Esophagus squamous epithelium (tissue), 4 donors: Measurements from ENCODE around the gene STON2.

Experiments
- POLR2A ChIP-seq, 4 donors: fragments of 450-650 bp; IDR thresholded peaks; one replicate each; pipeline ENCODE4 v1.6.1; 2017; ENCODE audit warnings: antibody characterized with exemption in 4 of 4, mild to moderate bottlenecking in 4 of 4, moderate library complexity in 3 of 4
- TF ChIP-seq, protein P1 (sequence below), 6 experiments: fragments of 450-650 bp in 4 of 6; fragments of 200-600 bp in 2 of 6; sonication (generic) in 2 of 6; IDR thresholded peaks; one replicate each; pipeline ENCODE4 v1.5.1; 2016 to 2019; ENCODE audit warnings: antibody characterized with exemption in 6 of 6, mild to moderate bottlenecking in 4 of 6, moderate library complexity in 4 of 6

DNA sequence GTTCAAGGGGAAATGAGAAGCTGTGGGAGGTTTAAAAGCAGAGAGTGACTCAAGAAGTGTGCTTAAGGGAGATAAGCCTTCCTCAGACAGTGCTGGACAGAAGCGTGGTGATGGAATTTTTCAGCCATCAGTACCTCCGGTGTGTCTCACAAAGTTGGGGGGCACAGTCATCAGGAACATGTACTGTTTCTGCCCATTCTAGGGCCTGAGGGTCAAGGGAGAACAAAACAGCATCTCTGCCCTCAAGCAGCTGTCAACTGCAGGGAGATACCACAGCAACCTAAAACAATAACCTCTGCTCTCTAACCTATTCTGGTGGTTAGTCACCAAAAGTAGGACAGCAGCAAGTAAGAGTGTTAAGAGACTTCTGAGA is 2.0 kb upstream of the STON2 start:
- TF ChIP-seq, protein P1, sequence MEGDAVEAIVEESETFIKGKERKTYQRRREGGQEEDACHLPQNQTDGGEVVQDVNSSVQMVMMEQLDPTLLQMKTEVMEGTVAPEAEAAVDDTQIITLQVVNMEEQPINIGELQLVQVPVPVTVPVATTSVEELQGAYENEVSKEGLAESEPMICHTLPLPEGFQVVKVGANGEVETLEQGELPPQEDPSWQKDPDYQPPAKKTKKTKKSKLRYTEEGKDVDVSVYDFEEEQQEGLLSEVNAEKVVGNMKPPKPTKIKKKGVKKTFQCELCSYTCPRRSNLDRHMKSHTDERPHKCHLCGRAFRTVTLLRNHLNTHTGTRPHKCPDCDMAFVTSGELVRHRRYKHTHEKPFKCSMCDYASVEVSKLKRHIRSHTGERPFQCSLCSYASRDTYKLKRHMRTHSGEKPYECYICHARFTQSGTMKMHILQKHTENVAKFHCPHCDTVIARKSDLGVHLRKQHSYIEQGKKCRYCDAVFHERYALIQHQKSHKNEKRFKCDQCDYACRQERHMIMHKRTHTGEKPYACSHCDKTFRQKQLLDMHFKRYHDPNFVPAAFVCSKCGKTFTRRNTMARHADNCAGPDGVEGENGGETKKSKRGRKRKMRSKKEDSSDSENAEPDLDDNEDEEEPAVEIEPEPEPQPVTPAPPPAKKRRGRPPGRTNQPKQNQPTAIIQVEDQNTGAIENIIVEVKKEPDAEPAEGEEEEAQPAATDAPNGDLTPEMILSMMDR (IDR thresholded peaks at IDR 0.05) = no peak
- TF ChIP-seq POLR2A (IDR thresholded peaks at IDR 0.05) = no peak
